ENCODE data around the gene SFI1. TPM values are rescaled to one million over a fixed set of nuclear protein-coding genes. Genes with fewer than 3 reads are reported as not detected.

Gene SFI1
- total RNA-seq, 1 donor from 2014 or later, result 40.6 TPM

GRCh38 chr22:31488988-31489617 lies 7.2 kb upstream of the SFI1 start:
- peak; percentile 85 for DNase-seq (ENCODE audit: extremely low spot score, unreplicated experiment)
- TF ChIP-seq CTCF (IDR thresholded peaks at IDR 0.05), result no peak
- Mint-ChIP-seq H3K9me3 (ENCODE audit: unreplicated experiment) (no peaks in the 10 kb centered on the region), H3K27me3 (ENCODE audit: unreplicated experiment) (no peaks in the 10 kb centered on the region), H3K4me1 (ENCODE audit: unreplicated experiment) (peaks cover 30% of the 10 kb centered on the region), H3K4me3 (ENCODE audit: unreplicated experiment) (peak overlapping the region; percentile 80), H3K36me3 (ENCODE audit: unreplicated experiment) (peaks cover 16% of the 10 kb centered on the region), H3K27ac (ENCODE audit: unreplicated experiment) (peak overlapping the region; percentile 71)

DNA sequence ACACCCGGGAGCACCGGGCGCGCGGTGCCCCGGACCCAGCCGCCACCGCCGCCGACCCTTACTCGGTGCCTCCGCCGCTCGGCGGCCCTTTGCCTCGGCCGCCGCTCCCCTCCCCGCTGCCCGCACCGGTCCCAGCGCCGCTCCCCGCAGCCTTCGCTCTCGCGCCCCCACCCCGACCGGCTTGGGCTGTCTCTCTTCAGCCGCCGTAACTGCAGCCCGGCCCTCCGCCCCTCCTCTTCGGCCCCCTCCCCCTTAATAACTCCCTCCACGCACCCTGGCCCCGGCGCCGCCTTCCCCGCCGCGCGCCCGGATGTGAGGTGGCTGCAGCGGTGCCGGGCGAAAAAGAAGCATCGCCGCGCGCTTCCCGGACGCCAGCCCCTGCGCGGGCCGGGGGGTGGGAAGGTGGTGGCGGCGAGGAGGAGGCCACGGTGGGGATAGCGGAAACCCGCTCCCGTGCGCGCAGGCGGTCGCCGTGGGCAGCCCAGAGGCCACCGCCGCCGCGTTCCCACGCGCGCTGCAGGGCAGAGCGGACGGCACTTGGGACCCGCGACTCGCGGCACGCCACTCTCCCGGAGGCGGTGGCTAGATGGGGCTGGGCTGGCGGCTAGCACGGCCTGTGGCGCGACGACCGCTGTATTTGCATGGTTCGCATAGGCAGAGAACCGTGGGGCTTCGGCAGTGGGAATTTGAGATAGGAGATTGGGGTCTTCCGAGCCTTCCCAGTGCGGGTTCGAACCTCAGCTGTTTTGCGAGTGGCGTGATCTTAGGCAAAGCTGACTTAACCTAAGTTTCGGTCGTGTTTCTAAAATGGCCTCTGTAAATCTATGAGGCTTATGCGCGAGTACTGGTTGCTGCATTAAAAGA lies 6.5 kb upstream of the SFI1 start, which contains the start of gene EIF4ENIF1:
TSS of gene EIF4ENIF1 (minus strand) at position 211 of the 864 bp plus-strand sequence. CDS start 1,124 bp downstream, outside the sequence.
- Mint-ChIP-seq H3K9me3 (ENCODE audit: unreplicated experiment) (no peaks in the 10 kb centered on the region), H3K4me1 (ENCODE audit: unreplicated experiment) (peaks cover 30% of the 10 kb centered on the region), H3K27me3 (ENCODE audit: unreplicated experiment) (no peaks in the 10 kb centered on the region), H3K4me3 (ENCODE audit: unreplicated experiment) (peak within 1 kb of the TSS; percentile 88), H3K36me3 (ENCODE audit: unreplicated experiment) (peaks cover 13% of the 10 kb centered on the region), H3K27ac (ENCODE audit: unreplicated experiment) (peak within 1 kb of the TSS; percentile 90)
- no peak for TF ChIP-seq CTCF (IDR thresholded peaks at IDR 0.05)
- DNase-seq (ENCODE audit: extremely low spot score, unreplicated experiment), result peak; percentile 93

DNA sequence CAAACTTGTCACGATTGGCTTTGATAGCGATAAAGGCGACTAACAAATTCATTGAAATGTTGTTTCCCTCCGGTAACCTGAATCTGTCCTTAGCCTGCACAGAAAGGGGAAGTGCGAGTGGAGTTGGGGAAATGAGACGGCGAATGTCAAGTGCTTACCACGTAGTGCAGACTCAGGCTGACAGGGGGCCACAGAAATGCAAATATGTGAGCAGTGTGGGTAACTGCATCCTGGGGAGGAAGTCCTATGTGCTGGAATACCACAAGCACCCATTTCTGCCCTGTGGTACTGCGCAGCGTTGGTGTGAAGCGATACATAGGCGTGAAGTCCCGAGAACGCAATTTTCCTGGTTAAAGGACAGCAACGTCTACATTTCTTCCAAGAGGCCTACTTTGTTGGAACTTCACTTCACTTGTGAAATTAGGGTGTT lies 5.8 kb upstream of the SFI1 start:
- no peak for DNase-seq (ENCODE audit: extremely low spot score, unreplicated experiment)
- H3K27ac Mint-ChIP-seq (ENCODE audit: unreplicated experiment), result peak overlapping the region; percentile 90
- H3K9me3 Mint-ChIP-seq (ENCODE audit: unreplicated experiment), result no peaks in the 10 kb centered on the region
- peaks cover 7% of the 10 kb centered on the region for H3K36me3 Mint-ChIP-seq (ENCODE audit: unreplicated experiment)
- H3K4me3 Mint-ChIP-seq (ENCODE audit: unreplicated experiment), result peak overlapping the region; percentile 88
- peak; percentile 8 for TF ChIP-seq CTCF (IDR thresholded peaks at IDR 0.05)
- H3K27me3 Mint-ChIP-seq (ENCODE audit: unreplicated experiment), result no peaks in the 10 kb centered on the region
- H3K4me1 Mint-ChIP-seq (ENCODE audit: unreplicated experiment), result peaks cover 31% of the 10 kb centered on the region

- H3K4me1 Mint-ChIP-seq (ENCODE audit: unreplicated experiment), result peaks cover 38% of the 10 kb centered on the region
- no peaks in the 10 kb centered on the region for H3K9me3 Mint-ChIP-seq (ENCODE audit: unreplicated experiment)
- H3K27me3 Mint-ChIP-seq (ENCODE audit: unreplicated experiment), result no peaks in the 10 kb centered on the region
- H3K36me3 Mint-ChIP-seq (ENCODE audit: unreplicated experiment), result peaks cover 6% of the 10 kb centered on the region
- no peak for DNase-seq (ENCODE audit: extremely low spot score, unreplicated experiment)
- peak overlapping the region; percentile 90 for H3K27ac Mint-ChIP-seq (ENCODE audit: unreplicated experiment)
- no peak for TF ChIP-seq CTCF (IDR thresholded peaks at IDR 0.05)
- H3K4me3 Mint-ChIP-seq (ENCODE audit: unreplicated experiment), result peak overlapping the region; percentile 88
These were observed 4.9 kb upstream of the SFI1 start for GRCh38 chr22:31491218-31491962.

Data from osteocyte (in vitro differentiated cells).